ENCODE measurements around the gene SIDT1.

SIDT1 gene

GRCh38 chr3:113556946-113557335 lies 24.6 kb downstream of the SIDT1 start:
- Mint-ChIP-seq H3K9me3 (no peaks in the 10 kb centered on the region), H3K27me3 (no peaks in the 10 kb centered on the region), H3K36me3 (peaks cover 12% of the 10 kb centered on the region), H3K4me1 (peaks cover 35% of the 10 kb centered on the region), H3K4me3 (no peak overlapping the region), H3K27ac (peak overlapping the region; percentile 78)
- ATAC-seq (ENCODE audit: low read depth) (no peak), DNase-seq (ENCODE audit: low spot score in 2 of 2) (no peak)

GRCh38 chr3:113557374-113557773 lies 25.0 kb downstream of the SIDT1 start:
- Mint-ChIP-seq H3K36me3 (peaks cover 12% of the 10 kb centered on the region), H3K27me3 (no peaks in the 10 kb centered on the region), H3K4me3 (no peak overlapping the region), H3K4me1 (peaks cover 31% of the 10 kb centered on the region), H3K9me3 (no peaks in the 10 kb centered on the region), H3K27ac (peak overlapping the region; percentile 78)
- no peak for ATAC-seq (ENCODE audit: low read depth)
- no peak for DNase-seq (ENCODE audit: low spot score in 2 of 2)

DNA sequence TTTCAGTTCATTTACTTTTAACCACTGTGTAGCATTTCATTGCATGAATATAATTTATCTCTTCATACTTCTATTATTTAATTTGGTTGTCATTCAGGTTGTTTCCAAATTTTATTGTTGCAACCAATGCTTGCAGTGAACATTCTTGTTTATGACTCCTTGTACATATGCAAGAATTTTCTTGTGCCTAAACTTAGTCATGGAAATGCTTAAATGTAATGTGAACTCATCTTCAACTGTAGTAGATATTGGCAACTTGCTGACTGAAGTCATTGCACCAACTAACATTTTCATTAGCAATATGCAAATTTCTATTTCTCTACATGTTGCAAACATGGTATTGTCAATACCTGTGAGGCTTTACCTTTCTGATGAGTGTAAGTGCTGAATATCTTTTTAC lies 26.7 kb downstream of the SIDT1 start:
- peaks cover 15% of the 10 kb centered on the region for H3K36me3 Mint-ChIP-seq
- H3K9me3 Mint-ChIP-seq, result no peaks in the 10 kb centered on the region
- peaks cover 32% of the 10 kb centered on the region for H3K4me1 Mint-ChIP-seq
- H3K27me3 Mint-ChIP-seq, result no peaks in the 10 kb centered on the region
- H3K27ac Mint-ChIP-seq, result no peak overlapping the region
- H3K4me3 Mint-ChIP-seq, result no peak overlapping the region
- ATAC-seq (ENCODE audit: low read depth) (no peak), DNase-seq (ENCODE audit: low spot score in 2 of 2) (no peak)

GRCh38 chr3:113560271-113560670 lies 27.9 kb downstream of the SIDT1 start:
- Mint-ChIP-seq H3K27ac (no peak overlapping the region), H3K4me3 (no peak overlapping the region), H3K36me3 (peaks cover 15% of the 10 kb centered on the region), H3K4me1 (peaks cover 30% of the 10 kb centered on the region), H3K27me3 (no peaks in the 10 kb centered on the region), H3K9me3 (no peaks in the 10 kb centered on the region)
- ATAC-seq (ENCODE audit: low read depth) (no peak), DNase-seq (ENCODE audit: low spot score in 2 of 2) (no peak)

DNA sequence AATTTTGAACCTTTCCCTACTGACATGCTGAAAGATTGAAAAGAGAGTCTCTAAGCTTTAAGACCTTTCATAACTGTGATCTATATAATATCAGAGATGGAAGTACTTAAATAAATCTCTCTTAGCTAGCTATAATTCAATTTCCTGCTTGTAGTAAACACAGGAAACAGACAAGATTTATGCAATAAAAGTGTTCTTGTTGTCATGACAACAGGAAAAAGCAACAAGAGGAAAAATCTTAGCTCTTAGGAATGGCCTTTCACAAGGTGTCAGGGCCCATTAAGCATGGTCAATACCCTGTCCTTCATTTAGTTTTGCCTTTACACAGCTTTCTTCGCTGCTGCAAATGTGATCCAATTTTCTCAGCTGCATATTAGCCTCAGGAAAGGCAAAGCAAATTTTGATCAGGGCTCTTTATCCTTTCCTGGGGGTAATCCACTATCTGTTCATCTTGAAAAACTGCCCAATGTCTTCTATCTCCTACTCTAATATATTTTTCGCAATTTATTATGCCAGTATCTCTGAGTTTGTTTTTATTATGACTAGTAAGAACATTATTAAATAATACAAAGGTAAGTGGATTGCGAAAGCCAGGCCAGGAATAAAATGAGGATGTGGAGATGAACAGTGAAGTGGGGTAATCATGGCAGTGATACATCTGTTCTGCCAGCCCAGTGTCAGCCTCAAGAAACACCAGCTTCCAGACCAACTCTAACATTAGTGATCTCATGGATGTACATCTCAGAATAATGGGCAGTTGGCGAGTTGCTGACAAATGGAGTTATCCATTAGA lies 28.7 kb downstream of the SIDT1 start:
- Mint-ChIP-seq H3K4me3 (no peak overlapping the region), H3K27ac (peak overlapping the region; percentile 83), H3K4me1 (peaks cover 30% of the 10 kb centered on the region), H3K9me3 (no peaks in the 10 kb centered on the region), H3K27me3 (no peaks in the 10 kb centered on the region), H3K36me3 (peaks cover 15% of the 10 kb centered on the region)
- DNase-seq (ENCODE audit: low spot score in 2 of 2) (no peak), ATAC-seq (ENCODE audit: low read depth) (no peak)

DNA sequence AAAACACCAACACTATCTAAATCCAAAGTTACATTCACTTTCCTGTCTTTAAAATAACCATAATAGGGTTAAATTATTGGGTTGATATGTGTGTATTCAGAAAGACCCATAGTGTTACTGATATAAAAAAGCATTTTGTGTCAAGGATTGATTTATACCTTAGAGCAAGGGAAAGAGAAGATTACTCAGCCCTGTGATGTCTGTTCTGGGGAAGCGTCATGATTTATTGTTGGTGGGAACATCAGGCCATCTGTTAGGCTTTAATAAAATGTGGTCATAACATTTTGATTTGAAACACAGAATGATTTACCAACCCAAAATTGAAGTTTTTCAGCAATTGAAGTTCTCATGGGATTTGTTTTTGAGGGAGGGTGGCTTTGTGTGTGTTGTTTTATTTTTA lies 33.2 kb downstream of the SIDT1 start:
- DNase-seq (ENCODE audit: low spot score in 2 of 2) (no peak), ATAC-seq (ENCODE audit: low read depth) (no peak)
- H3K36me3 Mint-ChIP-seq, result peaks cover 13% of the 10 kb centered on the region
- no peak overlapping the region for H3K4me3 Mint-ChIP-seq
- peaks cover 12% of the 10 kb centered on the region for H3K4me1 Mint-ChIP-seq
- no peaks in the 10 kb centered on the region for H3K27me3 Mint-ChIP-seq
- no peak overlapping the region for H3K27ac Mint-ChIP-seq
- H3K9me3 Mint-ChIP-seq, result no peaks in the 10 kb centered on the region

GRCh38 chr3:113570158-113570557 lies 37.8 kb downstream of the SIDT1 start:
- Mint-ChIP-seq H3K4me3 (no peak overlapping the region), H3K27me3 (no peaks in the 10 kb centered on the region), H3K36me3 (peaks cover 19% of the 10 kb centered on the region), H3K27ac (no peak overlapping the region), H3K4me1 (peaks cover 4% of the 10 kb centered on the region), H3K9me3 (no peaks in the 10 kb centered on the region)
- ATAC-seq (ENCODE audit: low read depth) (no peak), DNase-seq (ENCODE audit: low spot score in 2 of 2) (no peak)

DNA sequence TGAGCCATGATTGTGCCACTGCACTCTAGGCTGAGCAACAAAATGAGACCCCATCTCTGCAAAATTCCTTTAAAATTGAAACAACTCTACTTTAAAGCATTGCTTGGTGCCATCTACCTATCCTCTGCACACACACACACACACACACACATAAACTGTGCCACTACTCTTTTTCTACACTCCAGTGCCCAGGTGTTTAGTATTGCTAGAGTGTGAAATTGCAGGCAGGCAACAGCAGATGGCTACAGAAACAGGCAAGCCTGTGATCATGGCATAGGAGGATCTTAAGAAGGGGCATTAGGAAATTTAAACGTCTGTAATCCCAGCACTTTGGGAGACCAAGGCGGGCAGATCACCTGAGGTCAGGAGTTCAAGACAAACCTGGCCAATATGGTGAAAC lies 39.0 kb downstream of the SIDT1 start:
- DNase-seq (ENCODE audit: low spot score in 2 of 2) (no peak), ATAC-seq (ENCODE audit: low read depth) (no peak)
- no peaks in the 10 kb centered on the region for H3K9me3 Mint-ChIP-seq
- no peak overlapping the region for H3K4me3 Mint-ChIP-seq
- H3K27me3 Mint-ChIP-seq, result no peaks in the 10 kb centered on the region
- peaks cover 19% of the 10 kb centered on the region for H3K36me3 Mint-ChIP-seq
- peaks cover 4% of the 10 kb centered on the region for H3K4me1 Mint-ChIP-seq
- H3K27ac Mint-ChIP-seq, result peak overlapping the region; percentile 40

- H3K4me1 Mint-ChIP-seq, result peaks cover 11% of the 10 kb centered on the region
- H3K27me3 Mint-ChIP-seq, result no peaks in the 10 kb centered on the region
- ATAC-seq (ENCODE audit: low read depth), result no peak
- H3K36me3 Mint-ChIP-seq, result peaks cover 16% of the 10 kb centered on the region
- no peaks in the 10 kb centered on the region for H3K9me3 Mint-ChIP-seq
- H3K27ac Mint-ChIP-seq, result peak overlapping the region; percentile 69
- H3K4me3 Mint-ChIP-seq, result no peak overlapping the region
- DNase-seq (ENCODE audit: low spot score in 2 of 2), result no peak
Measured at GRCh38 chr3:113573728-113574127, 41.4 kb downstream of the SIDT1 start.

GRCh38 chr3:113574213-113574612 lies 41.9 kb downstream of the SIDT1 start:
- no peak overlapping the region for H3K4me3 Mint-ChIP-seq
- peak overlapping the region; percentile 69 for H3K27ac Mint-ChIP-seq
- peaks cover 11% of the 10 kb centered on the region for H3K4me1 Mint-ChIP-seq
- H3K9me3 Mint-ChIP-seq, result no peaks in the 10 kb centered on the region
- ATAC-seq (ENCODE audit: low read depth) (no peak), DNase-seq (ENCODE audit: low spot score in 2 of 2) (no peak)
- no peaks in the 10 kb centered on the region for H3K27me3 Mint-ChIP-seq
- peaks cover 16% of the 10 kb centered on the region for H3K36me3 Mint-ChIP-seq

GRCh38 chr3:113575206-113575605 lies 42.9 kb downstream of the SIDT1 start:
- Mint-ChIP-seq H3K9me3 (no peaks in the 10 kb centered on the region), H3K27ac (peak overlapping the region; percentile 69), H3K36me3 (peaks cover 14% of the 10 kb centered on the region), H3K4me3 (no peak overlapping the region), H3K27me3 (no peaks in the 10 kb centered on the region), H3K4me1 (peaks cover 11% of the 10 kb centered on the region)
- DNase-seq (ENCODE audit: low spot score in 2 of 2) (no peak), ATAC-seq (ENCODE audit: low read depth) (no peak)

- H3K27ac Mint-ChIP-seq, result no peak overlapping the region
- H3K4me1 Mint-ChIP-seq, result no peaks in the 10 kb centered on the region
- peaks cover 27% of the 10 kb centered on the region for H3K36me3 Mint-ChIP-seq
- no peak for ATAC-seq (ENCODE audit: low read depth)
- no peaks in the 10 kb centered on the region for H3K27me3 Mint-ChIP-seq
- no peak overlapping the region for H3K4me3 Mint-ChIP-seq
- no peak for DNase-seq (ENCODE audit: low spot score in 2 of 2)
- H3K9me3 Mint-ChIP-seq, result no peaks in the 10 kb centered on the region
Measured at GRCh38 chr3:113585228-113585627, 52.9 kb downstream of the SIDT1 start.

DNA sequence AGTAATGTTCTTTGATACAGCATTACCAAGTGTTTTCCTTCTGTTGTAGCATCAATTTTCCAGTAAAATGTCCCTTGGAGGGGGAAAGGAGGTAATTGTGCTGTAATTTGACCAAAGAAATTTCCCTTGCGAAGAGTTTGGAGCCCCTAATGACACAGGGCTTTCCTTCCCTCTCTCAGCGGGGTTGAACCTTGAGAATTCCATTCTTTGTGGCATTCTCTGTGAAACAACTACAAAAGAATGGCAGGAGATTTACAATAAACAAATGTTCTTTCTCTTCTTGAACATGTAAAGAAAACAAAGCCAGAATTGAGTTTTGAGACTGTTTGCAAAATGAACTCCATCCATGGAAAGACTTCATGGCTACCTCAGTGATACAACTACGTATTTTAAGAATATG lies 53.4 kb downstream of the SIDT1 start:
- H3K4me1 Mint-ChIP-seq, result no peaks in the 10 kb centered on the region
- H3K9me3 Mint-ChIP-seq, result no peaks in the 10 kb centered on the region
- no peak for DNase-seq (ENCODE audit: low spot score in 2 of 2)
- no peak overlapping the region for H3K27ac Mint-ChIP-seq
- no peak overlapping the region for H3K4me3 Mint-ChIP-seq
- no peak for ATAC-seq (ENCODE audit: low read depth)
- no peaks in the 10 kb centered on the region for H3K27me3 Mint-ChIP-seq
- H3K36me3 Mint-ChIP-seq, result peaks cover 27% of the 10 kb centered on the region

- H3K4me1 Mint-ChIP-seq, result no peaks in the 10 kb centered on the region
- H3K27me3 Mint-ChIP-seq, result no peaks in the 10 kb centered on the region
- H3K4me3 Mint-ChIP-seq, result no peak overlapping the region
- H3K9me3 Mint-ChIP-seq, result no peaks in the 10 kb centered on the region
- DNase-seq (ENCODE audit: low spot score in 2 of 2), result no peak
- H3K27ac Mint-ChIP-seq, result no peak overlapping the region
- ATAC-seq (ENCODE audit: low read depth), result no peak
- peaks cover 26% of the 10 kb centered on the region for H3K36me3 Mint-ChIP-seq
Measured at GRCh38 chr3:113588806-113589205, 56.5 kb downstream of the SIDT1 start.

DNA sequence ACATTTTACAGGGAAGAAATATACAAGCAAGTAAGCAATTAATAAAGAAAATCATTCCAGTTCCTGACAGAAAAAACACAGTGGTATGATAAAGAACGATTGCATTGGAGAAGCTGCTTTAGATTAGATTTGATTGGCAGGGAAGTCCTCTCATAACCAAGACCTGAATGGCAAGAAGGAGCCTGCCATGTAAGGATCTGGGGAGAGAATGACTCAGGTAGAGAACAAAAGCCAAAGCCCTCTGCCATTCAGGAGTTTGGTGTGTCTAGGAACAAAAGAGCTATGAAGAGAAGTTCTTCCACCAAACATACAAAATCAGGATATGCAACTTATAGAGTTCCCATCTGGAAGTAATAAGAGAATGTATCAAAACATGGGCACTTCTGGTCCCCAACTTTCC lies 57.6 kb downstream of the SIDT1 start:
- H3K4me1 Mint-ChIP-seq, result no peaks in the 10 kb centered on the region
- DNase-seq (ENCODE audit: low spot score in 2 of 2) (no peak), ATAC-seq (ENCODE audit: low read depth) (no peak)
- no peaks in the 10 kb centered on the region for H3K9me3 Mint-ChIP-seq
- H3K27me3 Mint-ChIP-seq, result no peaks in the 10 kb centered on the region
- no peak overlapping the region for H3K27ac Mint-ChIP-seq
- no peak overlapping the region for H3K4me3 Mint-ChIP-seq
- H3K36me3 Mint-ChIP-seq, result peaks cover 29% of the 10 kb centered on the region
